Psoas muscle (tissue), 8 donors: ENCODE results near the gene KBTBD7. TPM values are rescaled to one million over a fixed set of nuclear protein-coding genes. Genes with fewer than 3 reads are reported as not detected.
"Not testable (repeated sequence)": the region's sequence is repeated elsewhere in the genome, so short reads cannot be mapped to it uniquely, and the experiment has no call there.

Source experiments
- ATAC-seq, 4 donors: fragments of 200-7000 bp; cut with Tn5 transposase; one replicate each; pipeline ENCODE4 v1.9.1; 2020; ENCODE audit warnings: moderate library complexity in 3 of 4, mild to moderate bottlenecking in 2 of 4
- DNase-seq, 2 donors: peaks; one replicate each; pipeline ENCODE4 v3.0.0-alpha.2; 2020
- H3K27ac ChIP-seq: fragments of 200-600 bp; one replicate; pipeline ENCODE4 v1.8.0; 2022
- H3K27me3 ChIP-seq, 3 donors: fragments of 200-600 bp in 1 of 3; one replicate each; pipeline versions ENCODE4 v1.6.1 to v1.8.0; 2013 to 2022; ENCODE audit warnings: low read length in 2 of 3, mild to moderate bottlenecking in 2 of 3, moderate library complexity in 1 of 3; ENCODE audit not compliant: insufficient read depth in 3 of 3
- H3K36me3 ChIP-seq, 2 donors: fragments of 200-600 bp in 1 of 2; one replicate each; pipeline versions ENCODE4 v1.6.1 to v1.8.0; 2013 to 2022; ENCODE audit warnings: low read depth in 1 of 2, mild to moderate bottlenecking in 1 of 2, moderate library complexity in 1 of 2; ENCODE audit not compliant: insufficient read depth in 1 of 2
- H3K4me1 ChIP-seq: fragments of 200-600 bp; one replicate; pipeline ENCODE4 v1.8.0; 2022
- H3K4me3 ChIP-seq: fragments of 200-600 bp; one replicate; pipeline ENCODE4 v1.8.0; 2022; ENCODE audit warnings: mild to moderate bottlenecking
- H3K9me3 ChIP-seq: fragments of 200-600 bp; one replicate; pipeline ENCODE4 v1.8.0; 2022
- WGBS, 3 donors: extraction: QIAGEN DNeasy Blood & Tissue Kit; methylation state at CpG; one replicate each; pipeline versions ENCODE4 v1.1.6 to v1.1.7; 2013; 5-methylcytosine and 5-hydroxymethylcytosine counted together
- intact Hi-C, 2 donors: fragments of 100-400 bp; cut with DNase I; formaldehyde crosslinking; loops; one replicate each; pipeline versions ENCODE4 v1.11.0 to v1.14.2; 2022
- polyA plus RNA-seq, 3 donors: library from polyadenylated mRNA; stranded (reverse); fragments of 200-250 nt; gene quantifications; one replicate each; pipeline ENCODE4 v1.2.3, GENCODE V29; 2013
- total RNA-seq, 4 donors: library from RNA; stranded (reverse); fragmentation: NEBNext Ultra II Directional in 2 of 4; extraction: Animal tissue kit (Norgen Biotek cat#: 25700) in 2 of 4; gene quantifications; one replicate each; pipeline versions ENCODE4 v1.2.1 to v1.2.4, GENCODE V29; 2021 to 2023
- TF ChIP-seq, protein P1 (sequence below): fragments of 200-600 bp; IDR thresholded peaks from one replicate; pipeline ENCODE4 v1.8.0; 2022; ENCODE audit warnings: antibody characterized with exemption
- donor health status: healthy with polysubstance abuse.
- donor health status: DM: no; HTN: no; CAD: no; lungs with moderate emphysema.
- donor health status: Bipolar disorder and iron deficiency.
- donor health status: healthy.
- donor health status: DM: yes; HTN: yes; CAD: no.
- donor health status: DM: no; HTN: no; CAD: no.
- donor health status: DM: no; HTN: no; CAD: no.
- donor health status: DM: yes; HTN: yes; CAD: no.

The KBTBD7 gene
- total and polyA plus RNA-seq, 7 donors: 1.1 to 5.9 (median 3.8) TPM

DNA sequence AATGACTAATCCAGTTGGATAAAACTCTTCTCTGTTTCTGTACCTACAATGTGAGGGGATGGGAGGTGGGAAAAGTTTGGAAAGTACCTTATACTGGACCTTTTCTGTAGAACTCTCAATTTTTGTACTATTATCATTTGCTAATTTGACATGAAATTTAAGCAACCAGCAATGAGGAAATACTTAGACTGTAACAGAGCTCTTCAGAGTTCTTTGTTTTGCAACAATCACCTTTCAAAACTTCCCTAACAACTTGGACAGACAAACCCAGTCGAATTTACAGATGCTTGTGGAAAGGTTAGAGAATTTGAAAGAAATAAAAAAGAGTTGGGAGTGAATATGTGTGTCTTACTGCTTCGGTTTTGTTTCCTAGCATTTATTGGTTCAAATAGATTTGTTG is 16.8 kb downstream of the KBTBD7 start:
- no peak for ATAC-seq
- intact Hi-C loops: no loop called here
- no peaks in the 10 kb centered on the region for H3K27me3 ChIP-seq

DNA sequence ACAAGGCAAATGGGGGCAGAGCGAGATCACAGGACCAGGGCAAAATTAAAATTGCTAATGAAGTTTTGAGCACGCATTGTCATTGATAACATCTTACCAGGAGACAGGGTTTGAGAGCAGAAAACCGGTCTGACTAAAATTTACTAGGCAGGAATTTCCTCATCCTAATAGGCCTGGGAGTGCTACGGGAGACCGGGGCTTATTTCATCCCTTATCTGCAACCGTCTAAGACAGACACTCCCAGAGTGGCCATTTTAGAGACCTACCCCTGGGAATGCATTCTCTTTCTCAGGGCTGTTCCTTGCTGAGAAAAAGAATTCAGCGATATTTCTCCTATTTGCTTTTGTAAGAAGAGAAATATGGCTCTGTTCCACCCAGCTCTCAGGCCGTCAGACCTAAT is 18.8 kb downstream of the KBTBD7 start:
- 92 to 95% (median 94%) methylated on average over 8 of the region's 8 CpGs for WGBS, 3 donors
- H3K27ac ChIP-seq, H3K4me3 ChIP-seq, H3K4me1 ChIP-seq, H3K36me3 ChIP-seq, H3K9me3 ChIP-seq, ATAC-seq, DNase-seq, intact Hi-C loops, H3K27me3 ChIP-seq: not testable (repeated sequence)

More for the DNA sequence above, 16.8 kb downstream of the KBTBD7 start:
- H3K27ac ChIP-seq: no peak overlapping the region
- H3K4me1 ChIP-seq: no peaks in the 10 kb centered on the region
- WGBS, 3 donors: 39 to 45% (median 40%) methylated on average over 2 of the region's 2 CpGs
- no peak overlapping the region for H3K4me3 ChIP-seq
- DNase-seq: no peak
- TF ChIP-seq, protein P1, sequence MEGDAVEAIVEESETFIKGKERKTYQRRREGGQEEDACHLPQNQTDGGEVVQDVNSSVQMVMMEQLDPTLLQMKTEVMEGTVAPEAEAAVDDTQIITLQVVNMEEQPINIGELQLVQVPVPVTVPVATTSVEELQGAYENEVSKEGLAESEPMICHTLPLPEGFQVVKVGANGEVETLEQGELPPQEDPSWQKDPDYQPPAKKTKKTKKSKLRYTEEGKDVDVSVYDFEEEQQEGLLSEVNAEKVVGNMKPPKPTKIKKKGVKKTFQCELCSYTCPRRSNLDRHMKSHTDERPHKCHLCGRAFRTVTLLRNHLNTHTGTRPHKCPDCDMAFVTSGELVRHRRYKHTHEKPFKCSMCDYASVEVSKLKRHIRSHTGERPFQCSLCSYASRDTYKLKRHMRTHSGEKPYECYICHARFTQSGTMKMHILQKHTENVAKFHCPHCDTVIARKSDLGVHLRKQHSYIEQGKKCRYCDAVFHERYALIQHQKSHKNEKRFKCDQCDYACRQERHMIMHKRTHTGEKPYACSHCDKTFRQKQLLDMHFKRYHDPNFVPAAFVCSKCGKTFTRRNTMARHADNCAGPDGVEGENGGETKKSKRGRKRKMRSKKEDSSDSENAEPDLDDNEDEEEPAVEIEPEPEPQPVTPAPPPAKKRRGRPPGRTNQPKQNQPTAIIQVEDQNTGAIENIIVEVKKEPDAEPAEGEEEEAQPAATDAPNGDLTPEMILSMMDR: no peak
- H3K36me3 ChIP-seq: no peaks in the 10 kb centered on the region
- H3K9me3 ChIP-seq: peaks cover 4% of the 10 kb centered on the region

- no peaks in the 10 kb centered on the region for H3K27me3 ChIP-seq
- H3K27ac ChIP-seq: no peak overlapping the region
- TF ChIP-seq, protein P1: no peak
- intact Hi-C loops: no loop called here
- H3K9me3 ChIP-seq: no peaks in the 10 kb centered on the region
- DNase-seq (no peak), ATAC-seq (no peak)
- WGBS, 3 donors: 92 to 96% (median 95%) methylated on average over 3 of the region's 3 CpGs
- no peaks in the 10 kb centered on the region for H3K36me3 ChIP-seq
- H3K4me3 ChIP-seq: no peak overlapping the region
- no peaks in the 10 kb centered on the region for H3K4me1 ChIP-seq
These were observed 32.2 kb downstream of the KBTBD7 start for GRCh38 chr13:41162151-41162550.

- no peaks in the 10 kb centered on the region for H3K36me3 ChIP-seq
- DNase-seq: no peak
- H3K4me1 ChIP-seq: no peaks in the 10 kb centered on the region
- TF ChIP-seq, protein P1: no peak
- H3K9me3 ChIP-seq: no peaks in the 10 kb centered on the region
- H3K4me3 ChIP-seq: no peak overlapping the region
- H3K27me3 ChIP-seq: no peaks in the 10 kb centered on the region
- intact Hi-C loops: no loop called here
- no peak for ATAC-seq
- H3K27ac ChIP-seq: no peak overlapping the region
These were observed 35.2 kb downstream of the KBTBD7 start for GRCh38 chr13:41159174-41159573.

DNA sequence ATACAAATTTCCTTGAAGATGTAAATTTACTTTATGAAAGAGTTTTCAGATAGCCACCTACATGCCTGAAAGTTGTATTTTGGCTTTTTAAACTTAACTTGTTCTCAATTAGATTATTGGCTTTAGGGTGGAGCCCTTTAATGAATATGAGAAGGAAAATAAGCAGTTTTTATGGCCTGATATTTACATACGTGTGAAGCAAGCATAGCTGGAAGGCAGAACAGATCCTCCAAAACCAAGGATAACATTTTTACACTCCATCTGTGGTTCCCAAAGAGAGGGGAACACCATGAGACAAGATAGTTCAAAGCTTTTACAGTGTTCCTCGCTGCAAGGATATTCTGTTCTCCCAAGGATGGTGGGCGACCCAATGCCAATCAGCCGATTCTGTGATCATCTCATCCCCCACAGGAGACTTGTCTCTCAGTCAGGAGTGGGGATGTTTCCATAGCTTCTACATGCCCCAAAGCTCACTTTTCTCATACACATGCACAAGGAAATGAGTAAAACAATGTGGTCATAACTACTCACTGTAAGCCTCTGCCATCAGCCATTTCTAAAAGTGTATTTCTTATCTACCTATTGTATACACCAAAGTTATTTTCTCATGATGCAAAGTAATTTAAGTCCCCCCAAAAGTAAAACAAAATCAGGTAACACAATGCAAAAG is 37.2 kb downstream of the KBTBD7 start:
- ATAC-seq: no peak
- no peak for DNase-seq
- intact Hi-C loops: no loop called here
- no peaks in the 10 kb centered on the region for H3K4me1 ChIP-seq
- H3K9me3 ChIP-seq: peaks cover 4% of the 10 kb centered on the region
- no peaks in the 10 kb centered on the region for H3K27me3 ChIP-seq
- TF ChIP-seq, protein P1: no peak
- H3K36me3 ChIP-seq: no peaks in the 10 kb centered on the region
- WGBS, 3 donors: 95 to 96% (median 96%) methylated on average over 4 of the region's 4 CpGs
- no peak overlapping the region for H3K4me3 ChIP-seq
- no peak overlapping the region for H3K27ac ChIP-seq
